Ecto neural progenitor cell (in vitro differentiated cells): Measurements from ENCODE around the gene GPHN.

Experiments
- DNase-seq: peaks from one replicate; pipeline ENCODE4 v3.0.0-alpha.2; 2018; ENCODE audit warnings: low spot score

Gene GPHN

GRCh38 chr14:66507722-66508546 lies at the start of gene GPHN:
Gene GPHN (plus strand): TSS chr14:66508147.
- DNase-seq: peak; percentile 96

DNA sequence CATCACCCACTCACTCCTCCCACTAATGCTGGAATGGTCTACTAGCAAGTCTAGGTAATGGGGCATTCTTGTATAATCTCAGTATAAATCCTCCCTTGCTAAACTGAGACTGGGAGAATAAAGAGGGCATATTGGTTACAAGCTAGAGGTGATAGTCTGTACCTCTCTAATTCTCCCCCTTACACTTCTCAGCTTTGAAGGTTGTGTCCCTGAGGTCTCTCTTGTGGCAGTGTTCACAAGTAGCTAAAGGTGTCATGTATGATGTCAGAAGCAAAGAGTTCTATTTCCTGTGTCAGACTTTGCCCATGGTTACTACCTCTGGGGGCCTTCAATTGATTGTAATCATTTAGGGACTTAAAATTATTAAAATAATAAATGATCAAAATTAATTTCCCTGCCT lies 48.3 kb upstream of the GPHN start:
- DNase-seq: no peak

DNA sequence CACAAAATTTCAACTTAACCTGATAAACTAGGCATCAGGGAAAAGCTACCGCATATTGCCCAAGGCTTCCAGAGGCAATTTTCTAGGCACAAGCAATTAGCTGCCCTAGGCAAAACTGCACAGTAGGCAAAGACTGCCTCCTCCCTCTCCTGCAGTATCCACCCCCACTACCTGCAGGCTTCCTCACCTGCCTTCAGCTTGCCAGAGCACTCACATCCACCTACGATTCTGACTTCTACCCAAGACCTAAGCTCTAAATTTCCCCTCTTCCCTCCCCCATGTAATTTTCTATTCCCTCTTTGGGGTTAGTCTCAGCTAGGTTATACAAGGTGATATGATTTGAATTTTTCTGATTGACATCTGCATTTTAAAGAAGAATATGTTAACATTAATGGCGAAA lies 43.7 kb upstream of the GPHN start:
- no peak for DNase-seq

GRCh38 chr14:66468778-66469367 lies 39.1 kb upstream of the GPHN start:
- DNase-seq: no peak

GRCh38 chr14:66471584-66471983 lies 36.4 kb upstream of the GPHN start:
- DNase-seq: no peak

DNA sequence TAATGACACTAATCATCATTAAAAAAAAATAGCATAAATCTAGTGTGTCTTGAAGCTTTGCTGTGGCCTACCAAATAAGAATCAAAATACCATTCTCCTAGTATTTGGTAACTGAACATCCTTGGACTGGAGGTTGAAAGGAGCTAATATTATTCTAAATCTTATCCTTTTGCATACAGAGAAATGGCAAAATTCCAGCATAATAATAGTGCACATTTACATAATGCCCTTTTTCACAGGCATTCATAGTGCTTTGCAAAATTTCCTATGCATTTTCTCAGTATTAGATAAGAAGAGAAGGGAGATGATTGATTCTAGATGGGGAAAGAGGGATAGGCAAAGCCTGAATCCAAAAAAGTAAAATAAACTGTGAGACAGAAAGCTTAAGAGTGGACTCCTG lies 35.7 kb upstream of the GPHN start:
- DNase-seq: no peak

DNA sequence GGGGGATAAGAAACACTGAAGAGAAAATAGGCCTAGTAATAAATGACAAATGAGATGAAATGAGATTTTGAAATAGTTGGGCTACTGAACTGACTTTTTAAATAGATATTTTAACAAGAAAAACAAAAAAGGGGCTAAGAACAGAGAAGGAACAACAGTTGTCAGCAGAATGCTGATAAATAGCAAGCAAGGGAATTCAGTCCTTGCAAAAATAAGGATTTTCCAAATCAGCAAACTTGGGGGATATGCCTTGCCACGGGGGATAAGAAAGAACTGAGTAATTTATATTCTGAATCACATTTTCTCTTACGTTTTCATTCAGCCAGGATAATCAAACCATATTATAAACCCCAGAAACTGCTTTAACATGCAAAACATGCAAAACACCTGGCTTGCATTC lies 34.7 kb upstream of the GPHN start:
- no peak for DNase-seq

GRCh38 chr14:66476964-66477363 lies 31.0 kb upstream of the GPHN start:
- DNase-seq: no peak

DNA sequence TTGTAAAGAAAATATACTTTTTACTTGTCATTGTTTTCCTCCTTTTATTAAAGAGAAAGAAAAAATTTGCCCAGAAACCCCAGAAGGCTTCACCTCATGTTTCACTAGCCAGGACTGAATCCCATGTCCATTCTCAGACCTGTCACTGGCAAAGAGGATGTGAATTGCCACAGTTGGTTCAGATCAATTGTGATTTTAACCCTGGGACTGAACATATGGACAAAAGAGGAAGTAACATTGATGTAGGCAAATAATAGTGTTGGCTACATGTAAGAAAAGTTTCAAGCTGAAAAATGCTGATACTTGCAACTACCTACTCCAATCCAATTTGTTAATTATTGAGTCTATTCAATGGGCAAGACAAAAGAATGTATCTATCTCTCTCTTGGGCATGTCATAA lies 30.4 kb upstream of the GPHN start:
- no peak for DNase-seq

- no peak for DNase-seq
These were observed 25.1 kb upstream of the GPHN start for GRCh38 chr14:66482873-66483272.

DNA sequence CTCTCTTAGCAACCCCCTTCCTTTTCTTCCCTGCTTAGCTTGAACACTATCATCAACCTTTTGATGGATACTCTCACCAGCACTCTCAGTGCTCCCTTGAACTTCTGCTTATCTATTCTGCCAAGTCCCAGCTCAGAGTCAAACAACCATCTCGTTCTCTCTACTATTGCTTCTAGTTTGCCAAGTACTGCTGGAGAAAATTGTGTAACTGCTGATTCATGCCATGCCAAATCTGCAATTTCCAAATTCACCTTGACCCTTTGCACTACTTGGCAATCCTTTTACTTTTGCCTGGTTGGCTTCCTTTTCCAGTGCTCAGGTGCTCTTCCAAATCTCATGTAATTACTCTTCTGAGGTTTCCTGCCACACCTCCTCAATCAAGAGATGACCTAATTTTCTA lies 24.6 kb upstream of the GPHN start:
- DNase-seq: no peak

DNA sequence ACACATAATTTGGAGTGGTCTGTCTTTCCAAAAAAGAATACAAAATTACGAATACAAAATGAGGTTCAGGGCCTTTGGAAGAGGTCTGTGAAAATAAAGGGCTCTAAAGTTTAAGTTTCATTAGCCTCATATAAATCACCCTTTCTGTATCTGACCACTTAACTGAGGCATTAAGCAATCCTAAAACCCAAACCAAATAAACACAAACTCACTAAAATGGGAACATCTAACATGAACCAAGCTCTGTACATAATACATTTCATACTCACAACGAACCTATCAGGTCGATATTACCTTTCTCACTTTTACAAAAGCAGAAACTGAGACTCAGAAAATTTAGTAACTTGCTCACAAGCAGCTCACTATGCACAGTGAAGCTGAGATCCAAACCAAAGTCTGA lies 22.9 kb upstream of the GPHN start:
- DNase-seq: no peak

GRCh38 chr14:66485910-66486421 lies 22.0 kb upstream of the GPHN start, which contains the start of gene CCDC196:
Gene CCDC196 (plus strand): TSS chr14:66486371. CDS start chr14:66486503, 132 bp downstream.
- no peak for DNase-seq

DNA sequence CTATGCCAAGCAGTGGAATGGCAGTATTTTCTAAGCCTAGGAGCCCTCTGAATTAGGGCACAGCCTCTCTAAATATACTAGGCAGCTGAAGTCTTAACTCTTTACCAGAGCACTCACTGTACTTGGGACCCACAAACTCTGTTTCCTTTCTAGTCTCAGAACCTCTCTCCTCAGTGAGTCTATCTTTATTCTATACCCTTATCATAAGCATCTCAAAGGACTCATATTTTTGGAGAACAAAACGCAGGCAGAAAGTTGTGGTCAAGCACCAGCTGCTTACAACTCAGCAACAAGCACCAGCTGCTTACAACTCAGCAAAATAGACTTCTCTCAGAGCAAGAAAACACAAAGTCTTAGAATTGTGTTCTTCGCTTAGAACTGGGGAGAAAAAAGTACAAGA lies 20.8 kb upstream of the GPHN start:
- DNase-seq: no peak

DNA sequence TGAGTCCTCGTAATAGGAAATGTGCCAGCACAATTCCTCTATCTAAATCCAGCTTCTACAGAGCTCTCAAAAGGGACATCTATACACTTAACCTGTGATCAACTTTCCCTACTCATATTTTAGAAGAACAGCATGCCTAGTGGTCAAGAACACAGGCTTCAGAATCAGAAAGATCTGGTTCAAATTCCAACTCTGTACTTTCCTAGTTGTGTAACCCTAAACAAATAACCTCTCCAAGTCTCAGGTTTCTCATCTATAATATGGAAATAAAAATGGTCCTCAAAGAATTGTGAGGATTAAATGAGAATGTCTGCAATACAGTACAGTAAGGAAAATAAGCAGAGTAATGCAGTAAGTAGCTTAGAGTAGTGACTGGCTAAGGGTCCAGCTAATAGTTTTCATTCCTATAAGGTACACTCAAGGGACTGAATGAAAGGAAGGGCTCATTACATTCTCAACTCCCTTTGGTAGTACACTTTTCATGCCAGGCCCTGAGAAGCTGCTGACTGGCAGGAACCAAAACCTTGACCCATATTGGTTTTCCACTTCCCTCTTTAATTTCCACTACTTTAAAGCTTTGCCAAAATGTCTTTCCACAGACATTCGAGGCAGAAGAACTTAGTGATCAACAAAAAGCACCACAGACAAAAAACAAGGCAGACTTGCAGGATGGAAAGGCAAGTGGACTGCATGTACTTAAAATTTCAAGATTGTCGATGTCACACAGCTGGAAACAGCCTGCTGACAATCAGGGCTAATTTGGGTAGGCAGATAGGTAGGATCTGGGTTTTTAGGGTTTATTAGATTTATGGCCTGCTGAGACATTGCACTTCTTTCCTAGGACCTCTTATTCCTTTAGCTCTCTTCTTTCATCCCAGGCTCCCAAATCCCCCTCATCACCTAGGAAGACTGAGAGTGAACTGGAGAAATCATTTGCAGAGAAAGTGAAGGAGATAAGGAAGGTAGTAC lies 17.5 kb upstream of the GPHN start:
- no peak for DNase-seq

DNA sequence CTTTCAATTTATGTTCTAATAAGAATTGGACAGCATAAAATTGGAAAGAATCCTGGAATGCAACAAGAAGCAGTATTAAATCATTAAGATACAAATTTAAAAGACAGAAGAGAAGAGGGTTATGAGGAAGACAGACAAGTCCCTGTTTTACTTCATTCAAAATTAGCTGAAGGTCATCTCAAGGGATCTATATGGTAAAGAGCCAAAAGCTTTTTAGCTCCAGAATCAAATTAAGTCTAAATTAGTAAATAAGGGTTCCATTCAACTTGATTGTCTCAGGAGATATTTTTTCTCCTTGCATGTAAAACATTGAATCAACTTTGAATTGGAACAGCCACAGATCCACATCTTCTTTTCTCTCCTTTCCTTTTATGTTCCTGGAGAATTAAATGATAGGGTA lies 14.2 kb upstream of the GPHN start:
- no peak for DNase-seq

DNA sequence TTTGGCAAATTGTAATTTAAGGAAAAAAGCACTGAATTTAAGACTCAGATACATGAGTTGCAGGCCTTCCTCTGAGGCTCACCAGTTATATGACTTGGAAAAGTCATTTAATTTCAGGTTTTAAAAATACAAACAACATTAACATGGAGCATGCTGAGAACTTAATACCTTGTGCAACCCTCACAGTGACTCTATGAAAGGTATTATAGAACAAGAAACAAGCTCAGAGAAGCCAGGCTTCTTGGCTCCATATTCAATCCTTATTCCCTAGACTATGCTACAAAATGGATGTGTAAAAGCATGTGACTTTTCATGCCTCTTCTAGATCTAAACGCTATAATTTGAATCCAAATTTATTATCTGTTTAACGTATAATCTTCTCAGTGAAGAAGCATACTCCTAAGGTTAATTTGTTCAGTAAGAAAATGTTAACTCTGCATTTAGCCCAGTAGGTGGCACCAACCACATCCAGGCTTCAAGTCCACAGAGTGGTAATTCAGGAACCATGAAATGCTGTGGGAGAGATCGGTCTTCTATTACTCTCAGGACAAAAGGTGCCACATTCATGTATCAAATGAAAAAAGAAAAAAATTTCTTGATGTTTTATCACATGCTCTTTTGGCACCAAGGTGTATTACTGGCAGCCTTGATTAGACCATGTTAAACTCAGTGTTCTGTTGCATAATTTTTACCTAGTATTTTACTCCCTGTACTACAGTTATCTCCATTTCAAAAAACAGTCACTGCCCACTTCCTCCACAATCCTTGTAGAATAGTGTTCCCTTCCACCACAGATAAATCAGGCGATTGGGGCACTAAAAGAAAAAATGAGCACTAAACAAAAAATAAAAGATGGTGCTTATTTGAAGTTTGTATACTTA lies 12.5 kb upstream of the GPHN start:
- no peak for DNase-seq

DNA sequence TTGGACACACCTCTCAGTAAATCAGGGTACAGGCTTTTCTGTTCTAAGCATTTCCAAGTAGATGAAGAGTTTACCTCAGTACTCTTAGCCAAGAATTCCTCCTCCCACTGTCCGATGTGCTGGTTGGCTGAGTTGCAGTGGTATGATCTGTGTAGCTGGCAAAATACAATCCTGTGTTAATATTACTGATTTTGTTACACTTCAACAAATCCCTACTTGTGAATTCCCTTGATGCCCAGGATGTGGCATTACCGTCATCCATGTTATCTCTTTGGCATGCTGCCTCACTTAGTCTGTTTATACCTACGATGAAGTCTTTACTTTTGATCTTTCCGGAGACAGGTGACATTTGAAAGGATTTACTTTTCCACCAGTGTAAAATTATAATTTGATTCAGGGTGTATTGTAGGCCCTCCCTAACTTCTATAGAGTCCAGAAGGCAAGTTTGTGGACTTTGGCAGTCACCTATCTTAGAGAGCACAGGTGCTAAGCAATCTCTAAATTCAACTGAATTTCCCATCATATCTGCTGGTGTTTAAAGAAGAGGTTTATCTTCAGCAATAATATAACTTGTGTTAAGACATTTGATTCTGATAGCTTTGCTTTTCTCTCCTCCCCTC lies 11.6 kb upstream of the GPHN start:
- no peak for DNase-seq

DNA sequence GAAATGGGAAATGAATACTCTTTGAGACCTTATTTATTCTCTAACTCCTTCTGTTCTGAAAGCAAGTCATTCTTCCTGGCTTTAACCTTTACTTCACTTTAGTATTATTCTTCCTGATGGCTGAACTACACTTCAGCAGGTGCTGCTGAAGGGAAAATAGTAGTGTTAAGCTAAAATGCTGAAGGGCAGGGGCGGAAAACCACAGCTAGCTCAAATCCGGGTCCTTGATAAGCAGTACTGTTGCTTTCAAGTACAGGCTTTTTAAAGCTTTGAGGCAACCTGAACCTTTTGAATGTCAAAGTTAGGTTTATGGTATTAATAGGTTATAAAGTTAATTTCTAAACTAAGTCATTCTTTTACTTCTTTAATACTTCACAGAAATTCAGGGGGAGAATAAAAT lies 11.0 kb upstream of the GPHN start:
- DNase-seq: no peak

DNA sequence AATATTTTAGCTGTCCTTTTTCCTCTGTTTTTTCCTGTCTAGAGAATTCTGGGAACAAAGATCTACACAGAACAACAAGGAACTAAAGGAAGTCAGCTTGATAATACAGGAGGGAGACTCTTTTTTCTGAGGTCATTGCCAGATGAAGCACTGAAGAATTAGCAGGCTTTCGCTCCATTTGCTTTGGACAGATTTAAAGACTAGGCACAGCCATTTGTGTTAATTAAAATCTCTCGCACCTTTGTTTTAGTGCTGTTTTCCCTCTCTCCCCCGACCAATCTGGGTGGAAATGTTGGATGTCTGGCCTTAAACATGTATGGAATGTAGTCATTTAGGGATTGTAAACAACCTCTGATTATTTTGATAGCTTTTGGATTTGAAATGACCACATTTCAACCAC lies 9.6 kb upstream of the GPHN start:
- no peak for DNase-seq

DNA sequence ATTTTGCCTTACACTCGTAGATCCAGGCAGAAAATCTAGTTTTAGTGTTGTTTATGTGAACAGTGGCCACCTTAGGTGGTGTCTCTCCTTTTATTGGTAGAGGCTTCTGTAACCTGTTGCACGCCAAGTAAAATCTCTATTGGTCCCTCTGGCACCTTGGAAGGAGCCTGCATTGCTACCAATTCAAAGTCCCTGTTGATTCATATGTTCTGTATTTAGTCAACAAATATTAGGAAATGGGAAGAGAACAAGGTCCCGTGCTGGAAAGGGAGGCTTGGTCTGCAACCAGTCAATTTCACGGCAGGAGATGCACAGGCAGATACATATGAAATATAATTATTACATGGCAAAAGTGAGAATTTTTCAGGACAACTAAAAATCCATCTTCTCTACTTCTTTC lies 6.4 kb upstream of the GPHN start:
- DNase-seq: no peak
